HG03558 (cell line): Measurements from ENCODE around the gene FYN.

Experiments
- ATAC-seq: cut with Tn5 transposase; IDR thresholded peaks from one replicate; pipeline ENCODE4 v1.9.1; 2021; ENCODE audit warnings: moderate number of reproducible peaks; ENCODE audit not compliant: unreplicated experiment; ENCODE audit errors: extremely low read depth

FYN gene

DNA sequence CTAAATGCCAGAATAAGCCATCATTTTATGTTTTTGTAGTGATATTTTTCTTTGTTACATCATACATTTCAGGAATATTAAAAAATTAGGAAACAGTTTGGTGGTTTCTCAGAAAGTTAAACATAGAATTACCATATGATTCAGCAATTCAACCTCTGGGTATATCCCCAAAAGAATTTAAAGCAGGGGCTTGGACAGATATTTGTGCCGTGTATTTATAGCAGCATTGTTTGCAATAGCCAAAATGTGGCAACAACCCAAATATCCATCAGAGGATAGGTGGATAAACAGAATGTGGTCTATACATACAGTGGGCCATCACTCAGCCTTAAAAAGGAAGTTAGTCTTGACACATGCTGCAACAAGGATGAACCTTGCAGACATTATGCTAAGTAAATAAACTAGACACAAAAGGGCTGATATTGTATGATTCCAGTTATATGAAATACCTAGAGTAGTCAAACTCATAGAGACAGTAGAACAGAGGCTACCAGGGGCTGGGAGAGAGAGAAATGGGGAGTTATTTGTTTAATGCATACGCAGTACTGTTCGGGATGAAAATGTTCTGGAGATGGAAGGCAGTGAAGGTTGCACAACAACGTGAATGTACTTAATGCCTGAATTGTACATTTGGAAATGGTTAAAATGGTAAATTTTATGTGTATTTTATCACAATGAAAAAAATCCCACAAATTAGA is 248.7 kb downstream of the FYN start:
- ATAC-seq = no peak

DNA sequence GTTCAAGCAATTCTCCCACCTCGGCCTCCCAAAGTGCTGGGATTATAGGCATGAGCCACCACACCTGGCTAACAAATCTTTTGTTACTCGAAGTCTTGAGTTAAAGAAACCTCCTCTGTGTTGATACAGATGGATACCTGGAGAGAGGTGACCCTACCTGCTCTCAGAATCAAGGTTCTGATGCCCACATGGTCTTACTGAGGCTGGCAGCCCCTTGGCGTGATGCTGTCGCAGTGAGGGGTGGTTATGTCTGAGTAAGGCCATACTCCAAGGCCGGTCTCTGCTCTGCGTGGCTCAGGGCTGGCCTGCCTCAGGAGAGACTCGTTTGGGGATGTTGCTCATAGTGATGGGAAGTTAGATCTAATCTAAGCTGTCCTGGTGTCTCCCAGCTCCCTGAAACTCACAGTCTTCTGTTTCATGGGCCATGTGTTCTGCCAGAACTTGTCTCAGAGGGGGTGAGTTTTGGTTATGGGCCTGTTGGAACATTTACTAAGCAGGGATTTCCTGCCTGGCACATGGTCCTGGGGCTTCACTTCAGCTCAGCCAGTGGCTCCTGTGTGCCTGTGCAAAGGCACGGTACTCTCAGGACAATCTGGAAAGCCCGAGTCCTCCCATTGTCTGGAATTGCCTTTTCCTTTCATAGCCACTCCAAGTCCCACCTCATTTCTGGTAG is 250.1 kb downstream of the FYN start:
- ATAC-seq = no peak

DNA sequence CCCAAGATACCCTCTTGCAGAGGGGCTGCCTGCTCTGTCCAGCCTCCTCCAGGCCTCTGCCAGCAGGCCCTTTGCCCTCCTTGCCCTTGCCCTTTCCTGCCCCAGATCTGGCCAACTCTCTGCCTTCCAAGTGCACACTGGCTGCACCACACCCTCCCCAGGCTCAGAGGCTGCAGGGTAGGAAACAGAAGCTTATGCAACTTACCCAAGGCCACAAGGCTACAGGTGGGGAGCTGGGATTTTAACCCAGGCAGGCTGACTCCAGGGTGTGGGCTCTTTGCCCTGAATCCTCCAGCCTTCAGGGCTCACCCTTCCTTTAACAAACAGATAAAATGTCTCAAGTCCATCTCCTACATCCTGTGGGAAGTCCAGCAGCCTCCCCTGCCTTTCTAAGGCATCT is 253.1 kb downstream of the FYN start:
- ATAC-seq = no peak

DNA sequence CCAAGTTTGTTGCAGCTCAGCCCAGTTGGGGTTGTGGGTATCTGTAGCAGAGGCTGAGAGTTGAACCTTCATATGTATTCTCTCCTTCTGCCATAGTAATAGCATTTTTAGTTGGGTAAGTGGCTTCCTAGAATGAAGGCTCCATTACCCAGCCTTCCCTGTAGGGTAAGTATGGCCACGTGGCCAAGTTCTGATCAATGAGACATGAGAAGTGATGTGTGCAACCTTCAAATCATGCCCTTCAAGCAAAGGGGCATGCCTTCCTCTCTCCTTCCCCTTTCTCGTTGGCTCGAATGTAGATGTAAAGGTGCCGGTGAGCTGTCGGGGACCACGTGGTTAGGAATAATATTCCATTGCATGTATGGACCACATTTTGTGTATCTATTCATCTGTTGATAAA is 254.8 kb downstream of the FYN start:
- no peak for ATAC-seq

DNA sequence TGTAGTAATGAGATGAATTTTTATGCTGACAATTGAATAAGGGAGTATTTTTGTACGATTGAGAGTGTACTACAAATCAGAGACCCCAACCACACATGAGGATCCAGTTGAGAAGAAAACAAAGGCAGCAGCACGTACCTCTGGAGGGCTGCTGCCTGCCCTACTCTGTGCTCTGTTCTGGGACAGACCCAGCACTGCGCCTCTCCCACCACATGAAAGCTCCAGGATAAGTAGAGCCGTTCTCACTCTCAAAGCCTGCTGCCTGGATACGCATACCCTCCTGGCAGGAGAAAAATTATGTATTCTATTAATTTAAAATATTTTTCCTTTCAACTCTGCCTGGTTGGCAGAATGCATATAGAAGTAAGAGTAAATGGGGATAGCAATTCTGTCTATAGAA is 256.1 kb downstream of the FYN start:
- no peak for ATAC-seq

DNA sequence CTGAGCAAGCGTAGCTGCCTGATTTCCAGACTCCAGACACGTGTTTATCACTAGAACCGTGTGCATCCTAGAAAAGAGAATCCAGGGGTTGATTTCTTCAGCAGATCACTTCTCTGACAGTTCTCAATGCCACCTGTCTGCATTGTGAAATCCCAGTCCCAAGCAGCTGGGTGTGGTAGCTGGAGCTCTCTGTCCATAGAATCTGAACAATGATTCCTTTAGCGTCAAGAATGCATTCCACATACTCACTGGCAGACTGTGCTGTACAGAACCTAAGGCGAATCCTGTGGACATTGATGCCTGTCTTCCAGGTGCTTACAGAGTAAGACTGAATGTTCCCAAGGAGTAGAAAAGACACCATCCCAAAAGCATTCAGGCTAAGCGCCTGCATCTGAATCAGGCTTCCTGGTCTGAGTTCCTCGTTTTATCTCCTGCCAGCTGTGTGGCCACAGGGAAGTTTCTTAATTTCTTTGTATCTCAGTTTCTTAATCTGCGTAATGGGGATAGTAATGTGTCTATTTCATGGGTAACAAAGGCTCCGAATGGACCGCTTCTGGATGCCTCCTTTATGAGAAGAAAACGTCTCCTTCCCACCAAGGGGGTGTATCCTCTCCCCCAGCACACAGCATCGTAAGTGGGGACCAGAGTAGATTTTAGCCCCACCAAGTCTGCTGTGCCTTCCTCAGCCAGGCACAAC is 257.2 kb downstream of the FYN start:
- ATAC-seq = no peak

DNA sequence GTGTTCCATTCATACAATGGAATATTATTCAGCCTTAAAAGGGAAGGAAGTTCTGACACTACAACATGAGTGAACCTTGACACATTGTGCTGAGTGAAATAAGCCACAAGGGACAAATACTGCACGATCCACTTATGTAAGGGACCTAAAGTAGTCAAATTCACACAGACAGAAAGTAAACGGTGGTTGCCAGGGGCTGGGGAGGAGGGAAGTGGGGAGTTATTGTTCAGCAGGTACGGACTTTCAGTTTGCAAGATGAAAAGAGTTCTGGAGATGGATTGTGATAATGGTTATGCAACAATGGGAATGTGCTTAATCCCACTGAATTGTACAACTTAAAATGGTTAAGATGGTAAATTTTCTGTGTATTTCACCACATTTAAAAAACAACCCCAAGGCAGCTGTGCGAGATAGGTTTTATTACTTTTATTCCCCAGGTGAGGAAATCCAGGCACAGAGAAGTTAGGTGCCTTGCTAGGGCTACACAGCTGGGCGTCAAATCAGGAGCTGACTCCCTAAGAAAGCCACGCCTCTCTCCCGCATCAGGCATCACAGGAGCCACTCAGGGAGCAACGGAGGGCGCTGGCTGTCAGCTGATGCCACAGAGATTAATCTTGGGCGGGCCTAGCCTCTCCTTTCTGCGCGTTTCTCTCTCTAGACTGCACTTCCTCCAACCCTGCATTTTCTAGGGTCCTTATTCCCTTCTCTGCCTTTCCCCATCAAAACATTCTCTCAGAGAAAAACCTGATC is 258.2 kb downstream of the FYN start:
- ATAC-seq = no peak

DNA sequence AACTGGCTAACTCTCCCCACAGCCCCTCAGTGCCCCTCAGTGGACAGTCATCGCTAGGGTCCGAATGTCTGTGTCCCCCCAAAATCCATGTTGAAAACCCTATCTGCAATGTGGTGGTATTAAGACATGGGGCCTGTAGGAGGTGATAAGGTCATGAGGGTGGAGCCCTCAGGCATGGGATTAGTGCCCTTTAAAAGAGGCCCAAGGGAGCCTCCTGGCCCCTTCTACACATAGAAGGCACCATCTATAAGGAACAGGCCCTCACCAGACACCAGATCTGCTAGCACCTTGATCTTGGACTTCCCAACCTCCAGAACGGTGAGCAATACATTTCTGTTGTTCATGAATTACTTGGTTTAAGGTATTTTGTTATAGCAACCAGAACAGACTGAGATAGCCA is 260.9 kb downstream of the FYN start:
- ATAC-seq = no peak

DNA sequence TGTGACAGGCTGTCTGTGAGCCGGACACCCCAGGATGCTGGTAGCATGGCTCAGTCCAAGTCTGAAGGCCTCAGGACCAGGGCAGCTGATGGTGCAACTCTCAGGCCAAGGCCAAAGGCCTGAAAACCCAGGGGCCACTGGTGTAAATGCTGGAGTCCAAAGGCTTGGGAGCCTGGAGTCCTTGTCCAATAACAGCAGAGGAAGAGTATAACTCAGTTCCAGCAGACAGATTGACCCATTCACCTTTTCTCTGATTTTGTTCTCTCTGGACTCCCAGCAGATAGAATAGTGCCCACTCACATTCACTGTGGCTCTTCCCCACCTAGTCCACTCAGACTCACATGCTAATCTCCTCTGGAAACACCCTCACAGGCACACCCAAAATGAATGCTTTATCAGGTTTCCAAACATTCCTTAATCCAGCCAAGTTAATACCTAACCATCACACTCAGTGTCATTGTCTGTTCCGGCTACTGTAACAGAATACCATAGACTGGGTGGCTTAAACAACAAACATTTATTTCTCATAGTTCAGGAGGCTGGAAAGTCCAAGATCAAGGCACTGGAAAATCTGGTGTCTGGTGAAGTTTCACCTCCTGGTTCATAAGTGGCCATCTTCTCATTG is 262.6 kb downstream of the FYN start:
- no peak for ATAC-seq
